Mucosa of descending colon (tissue), 3 donors: ENCODE measurements around the gene LTC4S. TPM values are rescaled to one million over a fixed set of nuclear protein-coding genes. Genes with fewer than 3 reads are reported as not detected.
A peak's percentile ranks its signal among the peaks of the same experiment; 100 is the strongest.

Source experiments
- ATAC-seq: fragments of 200-7000 bp; cut with Tn5 transposase; one replicate; pipeline ENCODE4 v1.9.1; 2020; ENCODE audit warnings: mild to moderate bottlenecking, moderate library complexity
- DNase-seq, 3 donors: peaks; one replicate each; pipeline ENCODE4 v3.0.0-alpha.2; 2020
- H3K36me3 ChIP-seq: fragments of 200-600 bp; one replicate; pipeline ENCODE4 v1.8.0; 2021; ENCODE audit warnings: low read depth, mild to moderate bottlenecking
- H3K4me1 ChIP-seq: fragments of 200-600 bp; one replicate; pipeline ENCODE4 v1.8.0; 2021; ENCODE audit warnings: low read depth, mild to moderate bottlenecking
- H3K4me3 ChIP-seq: fragments of 200-600 bp; one replicate; pipeline ENCODE4 v1.8.0; 2021; ENCODE audit warnings: mild to moderate bottlenecking
- H3K9me3 ChIP-seq: fragments of 200-600 bp; one replicate; pipeline ENCODE4 v1.8.0; 2021; ENCODE audit warnings: mild to moderate bottlenecking
- CTCF ChIP-seq: fragments of 200-600 bp; IDR thresholded peaks from one replicate; pipeline ENCODE4 v1.8.0; 2022; ENCODE audit warnings: antibody characterized with exemption, mild to moderate bottlenecking
- intact Hi-C, 2 donors: fragments of 100-400 bp; cut with DNase I in 1 of 2; cut with micrococcal nuclease in 1 of 2; formaldehyde crosslinking; loops; one replicate each; pipeline versions ENCODE4 v1.11.0 to v1.11.1; 2022; cut with DNase I, micrococcal nuclease
- total RNA-seq, 3 donors: library from RNA; stranded (reverse); fragmentation: NEBNext Ultra II Directional in 2 of 3; extraction: Animal tissue kit (Norgen Biotek cat#: 25700) in 2 of 3; gene quantifications; one replicate each; pipeline versions ENCODE4 v1.2.1 to v1.2.4, GENCODE V29; 2021 to 2023
- donor health status: DM: no; HTN: no; CAD: no; lungs with moderate emphysema.
- donor health status: DM: no; HTN: no; CAD: no.
- donor health status: DM: no; HTN: yes; CAD: no.

The LTC4S gene
- total RNA-seq, 3 donors from 2014 or later, result 3.0 to 10.4 (median 7.0) TPM

DNA sequence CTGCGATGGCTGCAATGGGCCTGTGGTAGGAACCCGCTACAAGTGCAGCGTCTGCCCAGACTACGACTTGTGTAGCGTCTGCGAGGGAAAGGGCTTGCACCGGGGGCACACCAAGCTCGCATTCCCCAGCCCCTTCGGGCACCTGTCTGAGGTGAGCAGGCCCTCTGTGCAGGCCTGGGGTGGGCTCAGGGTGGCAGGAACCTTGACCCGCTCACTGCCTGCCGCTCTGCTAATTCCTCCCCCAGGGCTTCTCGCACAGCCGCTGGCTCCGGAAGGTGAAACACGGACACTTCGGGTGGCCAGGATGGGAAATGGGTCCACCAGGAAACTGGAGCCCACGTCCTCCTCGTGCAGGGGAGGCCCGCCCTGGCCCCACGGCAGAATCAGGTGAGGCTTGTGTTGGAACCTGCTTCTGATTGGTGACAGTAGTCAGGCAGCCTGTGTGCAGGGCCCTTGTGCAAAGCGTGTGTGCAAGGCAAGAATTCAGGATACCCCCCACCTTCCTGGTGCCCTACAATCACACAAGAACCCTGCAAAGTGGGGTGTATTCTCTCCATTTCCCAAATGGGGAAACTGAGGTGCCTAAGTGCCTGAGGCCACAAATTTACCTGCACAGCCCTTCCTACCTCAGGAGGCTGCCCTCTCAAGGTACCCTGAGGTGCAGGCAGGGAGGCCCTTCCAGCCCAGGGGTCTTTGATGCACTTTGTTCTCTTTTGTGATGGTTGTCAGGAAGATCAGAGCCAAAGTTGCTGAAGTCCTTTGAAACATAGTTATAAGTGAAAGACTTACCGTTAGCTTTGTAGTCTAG lies 30.4 kb downstream of the LTC4S start:
- ATAC-seq, result no peak
- H3K4me3 ChIP-seq, result no peak overlapping the region
- no peaks in the 10 kb centered on the region for H3K9me3 ChIP-seq
- intact Hi-C loops, result no loop called here
- peak in 1 of 3 donors; percentile 55 for DNase-seq
- TF ChIP-seq CTCF, result no peak
- H3K4me1 ChIP-seq, result peaks cover 71% of the 10 kb centered on the region
- H3K36me3 ChIP-seq, result peaks cover 4% of the 10 kb centered on the region

GRCh38 chr5:179824745-179825112 lies 30.9 kb downstream of the LTC4S start:
- intact Hi-C loops, result no loop called here
- Histone ChIP-seq H3K4me1 (peaks cover 65% of the 10 kb centered on the region), H3K36me3 (peaks cover 4% of the 10 kb centered on the region), H3K9me3 (no peaks in the 10 kb centered on the region), H3K4me3 (no peak overlapping the region)
- ATAC-seq (no peak), DNase-seq (no peak)
- TF ChIP-seq CTCF, result no peak

DNA sequence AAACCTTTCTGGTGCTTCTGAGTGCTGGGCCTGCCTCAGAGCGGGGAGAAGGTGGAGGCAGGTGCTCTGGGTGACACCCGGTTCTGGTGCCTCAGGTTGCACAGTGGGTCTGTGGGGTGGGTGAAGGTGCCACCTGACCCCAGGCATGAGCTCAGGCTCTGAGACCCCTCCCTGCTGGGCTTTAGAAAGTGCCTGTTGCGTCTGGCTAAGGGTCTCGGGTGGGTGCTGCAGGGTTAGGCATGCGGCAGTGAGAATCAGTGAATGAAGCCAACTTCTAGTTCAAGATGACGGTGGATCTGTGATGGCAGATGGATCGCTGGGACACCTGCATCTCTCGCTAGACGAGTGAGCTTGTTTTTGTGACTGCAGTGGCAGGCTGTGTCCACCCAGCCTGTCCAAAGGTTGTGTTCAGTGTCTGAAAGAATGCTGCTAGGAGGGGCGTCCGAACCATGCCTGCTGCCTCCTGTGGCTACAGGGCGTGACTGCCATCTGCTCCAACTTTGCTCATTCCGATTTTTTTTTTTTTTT lies 31.9 kb downstream of the LTC4S start:
- TF ChIP-seq CTCF, result no peak
- no peak overlapping the region for H3K4me3 ChIP-seq
- ATAC-seq, result peak; percentile 63
- peaks cover 58% of the 10 kb centered on the region for H3K4me1 ChIP-seq
- intact Hi-C loops, result no loop called here
- peak; percentile 72 to 78 (median 73) for DNase-seq
- H3K9me3 ChIP-seq, result no peaks in the 10 kb centered on the region
- H3K36me3 ChIP-seq, result peaks cover 4% of the 10 kb centered on the region

- no peaks in the 10 kb centered on the region for H3K9me3 ChIP-seq
- peaks cover 48% of the 10 kb centered on the region for H3K4me1 ChIP-seq
- peak; percentile 89 for ATAC-seq
- no peak for TF ChIP-seq CTCF
- no peak overlapping the region for H3K4me3 ChIP-seq
- DNase-seq, result peak; percentile 77 to 83 (median 79)
- intact Hi-C loops, result no loop called here
- peaks cover 9% of the 10 kb centered on the region for H3K36me3 ChIP-seq
Measured at GRCh38 chr5:179827680-179828079, 33.9 kb downstream of the LTC4S start.

GRCh38 chr5:179828756-179829421 lies 35.1 kb downstream of the LTC4S start:
- H3K4me3 ChIP-seq, result no peak overlapping the region
- no peak for DNase-seq
- H3K9me3 ChIP-seq, result no peaks in the 10 kb centered on the region
- no peak for TF ChIP-seq CTCF
- intact Hi-C loops, result no loop called here
- ATAC-seq, result no peak
- H3K4me1 ChIP-seq, result peaks cover 37% of the 10 kb centered on the region
- H3K36me3 ChIP-seq, result peaks cover 20% of the 10 kb centered on the region
